ENCODE measurements around the gene PFKFB2.

PFKFB2 gene

DNA sequence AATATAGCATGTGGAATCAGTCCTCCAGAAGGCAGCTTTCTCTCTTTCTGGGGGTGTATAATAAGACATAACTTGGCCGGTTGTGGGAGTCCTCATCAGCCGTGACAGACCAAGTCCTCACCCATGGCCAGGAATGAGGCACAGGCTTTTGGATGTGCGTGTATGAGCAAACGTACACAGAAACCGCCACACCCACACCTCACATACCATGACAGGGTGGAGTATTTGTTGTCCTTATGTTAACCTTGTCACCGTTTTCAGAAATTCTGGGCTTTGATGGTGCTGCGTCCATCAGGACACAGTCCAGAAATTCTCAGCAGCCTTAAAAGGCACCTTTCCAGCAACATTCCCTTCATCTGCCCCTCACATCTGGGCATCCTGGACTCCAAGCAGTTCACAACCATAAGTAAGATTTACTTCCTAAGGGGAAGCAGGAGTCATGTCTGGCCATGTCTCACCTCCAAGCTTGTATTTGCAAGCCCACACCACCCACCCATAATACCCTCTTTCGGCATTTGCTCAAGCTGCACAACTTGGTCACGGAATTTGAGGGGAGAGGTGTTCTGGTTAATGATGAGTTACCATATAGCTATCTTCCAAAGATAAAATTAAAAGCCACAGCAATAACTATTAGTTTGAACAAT is 32.9 kb upstream of the PFKFB2 start:
- TF ChIP-seq, protein P1, sequence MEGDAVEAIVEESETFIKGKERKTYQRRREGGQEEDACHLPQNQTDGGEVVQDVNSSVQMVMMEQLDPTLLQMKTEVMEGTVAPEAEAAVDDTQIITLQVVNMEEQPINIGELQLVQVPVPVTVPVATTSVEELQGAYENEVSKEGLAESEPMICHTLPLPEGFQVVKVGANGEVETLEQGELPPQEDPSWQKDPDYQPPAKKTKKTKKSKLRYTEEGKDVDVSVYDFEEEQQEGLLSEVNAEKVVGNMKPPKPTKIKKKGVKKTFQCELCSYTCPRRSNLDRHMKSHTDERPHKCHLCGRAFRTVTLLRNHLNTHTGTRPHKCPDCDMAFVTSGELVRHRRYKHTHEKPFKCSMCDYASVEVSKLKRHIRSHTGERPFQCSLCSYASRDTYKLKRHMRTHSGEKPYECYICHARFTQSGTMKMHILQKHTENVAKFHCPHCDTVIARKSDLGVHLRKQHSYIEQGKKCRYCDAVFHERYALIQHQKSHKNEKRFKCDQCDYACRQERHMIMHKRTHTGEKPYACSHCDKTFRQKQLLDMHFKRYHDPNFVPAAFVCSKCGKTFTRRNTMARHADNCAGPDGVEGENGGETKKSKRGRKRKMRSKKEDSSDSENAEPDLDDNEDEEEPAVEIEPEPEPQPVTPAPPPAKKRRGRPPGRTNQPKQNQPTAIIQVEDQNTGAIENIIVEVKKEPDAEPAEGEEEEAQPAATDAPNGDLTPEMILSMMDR (IDR thresholded peaks at IDR 0.05; ENCODE audit: insufficient read depth, low read length, poor library complexity, severe bottlenecking) = no peak
- DNase-seq (ENCODE audit: extremely low read depth, insufficient read length) = no peak
- Histone ChIP-seq H3K4me3 (replicated peaks; ENCODE audit: low read depth, low read length) (no peak overlapping the region), H3K27me3 (replicated peaks; ENCODE audit: control insufficient read depth, insufficient read depth, low read length) (no peaks in the 10 kb centered on the region; the same call in none of the 2 replicates), H3K36me3 (ENCODE audit: control insufficient read depth, insufficient read depth, low read length) (no peaks in the 10 kb centered on the region)

DNA sequence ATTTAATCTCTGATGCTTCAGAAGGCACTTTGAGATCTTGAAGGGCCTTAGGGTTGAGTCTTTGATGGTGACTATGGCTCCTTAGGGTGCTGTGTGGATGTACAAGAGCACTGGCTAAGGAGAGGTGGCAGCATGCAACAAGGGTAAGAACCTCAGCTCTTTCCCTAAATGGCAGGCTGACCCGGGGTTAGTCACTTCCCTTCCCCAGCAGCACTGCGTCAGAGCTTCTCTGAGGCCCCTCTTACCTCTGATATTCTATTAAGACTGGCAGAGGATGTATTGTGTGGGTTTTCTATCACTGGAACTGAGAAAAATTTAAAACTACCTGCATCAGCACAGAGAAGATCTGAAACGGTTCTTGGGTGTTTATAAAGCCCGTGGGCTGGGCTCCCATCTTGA is 32.4 kb upstream of the PFKFB2 start:
- no peak for DNase-seq (ENCODE audit: extremely low read depth, insufficient read length)
- H3K4me3 ChIP-seq (replicated peaks; ENCODE audit: low read depth, low read length) = no peak overlapping the region
- H3K27me3 ChIP-seq (replicated peaks; ENCODE audit: control insufficient read depth, insufficient read depth, low read length) = no peaks in the 10 kb centered on the region; the same call in none of the 2 replicates

DNA sequence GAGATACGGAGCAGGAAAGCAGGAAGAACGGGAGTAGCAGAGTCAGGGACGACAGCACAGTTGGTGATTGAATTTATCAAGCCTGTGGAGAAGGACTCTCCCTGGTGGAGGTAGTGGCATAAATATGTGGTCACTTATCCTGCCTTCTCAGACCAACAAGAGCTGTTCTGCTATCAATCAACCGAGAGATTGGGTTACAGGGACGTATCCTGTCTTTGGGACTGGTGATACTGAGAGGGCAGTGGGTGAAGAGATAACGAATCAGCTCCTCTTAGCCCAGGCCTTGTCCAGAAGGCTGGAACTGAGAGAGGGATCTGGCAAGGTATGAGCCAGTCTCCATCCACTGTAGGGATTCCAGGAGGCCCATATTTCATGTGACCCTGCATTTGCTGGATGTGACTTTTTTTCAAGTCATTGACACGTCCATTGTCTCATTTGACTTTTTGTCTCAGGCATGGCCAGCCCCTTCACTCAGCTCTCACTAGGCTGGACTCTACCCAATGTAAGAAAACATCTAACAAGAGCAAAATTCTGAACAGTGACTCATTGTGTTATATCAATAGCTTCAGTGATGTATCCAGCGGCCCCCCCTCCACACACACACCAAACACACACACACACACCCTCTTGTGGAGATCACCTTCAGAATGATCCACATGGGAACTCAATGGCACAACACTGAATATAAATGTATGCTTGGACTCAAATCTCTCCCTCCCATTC is 31.8 kb upstream of the PFKFB2 start:
- Histone ChIP-seq H3K36me3 (ENCODE audit: control insufficient read depth, insufficient read depth, low read length) (no peaks in the 10 kb centered on the region), H3K27me3 (replicated peaks; ENCODE audit: control insufficient read depth, insufficient read depth, low read length) (no peaks in the 10 kb centered on the region; the same call in none of the 2 replicates), H3K4me3 (replicated peaks; ENCODE audit: low read depth, low read length) (no peak overlapping the region)
- TF ChIP-seq, protein P1 (IDR thresholded peaks at IDR 0.05; ENCODE audit: insufficient read depth, low read length, poor library complexity, severe bottlenecking) = no peak
- DNase-seq (ENCODE audit: extremely low read depth, insufficient read length) = no peak

More for the DNA sequence above, 32.4 kb upstream of the PFKFB2 start:
- H3K36me3 ChIP-seq (ENCODE audit: control insufficient read depth, insufficient read depth, low read length) = no peaks in the 10 kb centered on the region
- TF ChIP-seq, protein P1 (IDR thresholded peaks at IDR 0.05; ENCODE audit: insufficient read depth, low read length, poor library complexity, severe bottlenecking) = no peak

DNA sequence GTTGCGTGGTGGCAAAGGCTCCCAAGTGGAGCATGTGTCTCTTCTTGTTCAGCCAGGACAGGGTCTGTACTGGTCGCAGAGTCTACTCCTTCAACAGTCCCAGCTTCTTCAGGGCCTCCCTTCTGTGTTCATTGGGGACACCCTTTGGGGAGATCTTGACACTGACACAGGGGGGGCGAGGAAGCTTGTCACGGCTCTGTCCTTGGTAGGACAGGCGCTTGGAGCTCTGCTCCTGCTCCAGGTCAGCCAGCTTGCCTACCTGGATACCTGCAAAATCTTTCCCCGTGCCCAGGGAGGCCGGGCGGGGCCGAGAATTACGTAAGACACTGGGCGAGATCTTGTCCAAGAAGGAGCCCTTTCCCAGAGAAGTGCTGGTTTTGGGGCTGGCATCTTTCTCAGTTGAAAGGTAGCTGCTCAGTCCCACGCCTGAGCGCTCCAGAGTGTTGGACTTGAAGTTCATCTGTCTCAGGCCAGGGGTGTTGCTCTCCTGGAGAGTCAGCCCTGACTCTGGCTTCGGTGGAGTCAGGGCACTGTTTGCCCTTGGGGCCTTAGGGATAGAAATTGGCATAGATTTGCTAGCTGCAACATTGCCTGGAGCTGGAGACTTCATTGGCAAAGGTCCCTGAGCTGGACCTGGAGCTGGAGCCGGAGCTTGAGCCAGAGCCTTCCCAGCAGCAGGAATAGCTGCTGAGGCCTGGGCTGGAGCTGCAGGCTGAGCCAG is 31.0 kb upstream of the PFKFB2 start:
- no peak for DNase-seq (ENCODE audit: extremely low read depth, insufficient read length)
- Histone ChIP-seq H3K36me3 (ENCODE audit: control insufficient read depth, insufficient read depth, low read length) (no peaks in the 10 kb centered on the region), H3K27me3 (replicated peaks; ENCODE audit: control insufficient read depth, insufficient read depth, low read length) (no peaks in the 10 kb centered on the region; the same call in none of the 2 replicates), H3K4me3 (replicated peaks; ENCODE audit: low read depth, low read length) (no peak overlapping the region)
- TF ChIP-seq, protein P1 (IDR thresholded peaks at IDR 0.05; ENCODE audit: insufficient read depth, low read length, poor library complexity, severe bottlenecking) = no peak

DNA sequence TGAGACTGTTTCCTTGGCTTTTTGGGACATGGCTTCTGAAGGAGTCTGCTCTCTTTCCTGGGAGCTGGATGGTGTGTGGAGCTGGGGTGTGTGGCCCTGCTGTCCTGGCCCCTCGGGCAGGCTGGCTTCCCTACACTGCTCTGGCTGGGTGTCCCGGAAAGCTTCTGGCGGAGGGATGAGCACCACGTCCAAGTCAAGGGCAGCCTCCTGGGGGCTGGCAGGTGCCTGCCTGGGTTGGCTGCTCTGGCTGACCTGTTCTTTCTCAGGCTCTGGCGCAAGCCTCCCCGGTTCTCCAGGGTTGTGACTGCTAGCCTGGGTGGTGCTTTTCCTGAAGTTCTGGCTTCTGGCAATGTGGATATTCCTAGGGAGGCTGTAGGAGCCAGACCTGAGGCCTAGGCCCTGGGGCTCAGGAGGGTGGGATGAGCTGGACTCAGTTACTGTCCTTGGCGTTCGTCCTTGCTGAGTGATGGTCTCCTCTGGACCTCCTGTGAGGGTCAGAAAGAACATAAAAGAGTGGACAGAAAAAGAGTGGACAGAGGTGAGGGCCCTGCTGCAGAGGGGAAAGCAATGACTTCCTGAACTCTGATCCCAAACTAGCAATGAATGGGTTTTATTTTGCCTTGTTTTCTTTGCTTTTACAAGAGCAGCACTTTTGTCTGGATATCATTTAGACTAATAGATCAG is 29.9 kb upstream of the PFKFB2 start:
- DNase-seq (ENCODE audit: extremely low read depth, insufficient read length) = no peak
- Histone ChIP-seq H3K4me3 (replicated peaks; ENCODE audit: low read depth, low read length) (no peak overlapping the region), H3K27me3 (replicated peaks; ENCODE audit: control insufficient read depth, insufficient read depth, low read length) (no peaks in the 10 kb centered on the region; the same call in none of the 2 replicates), H3K36me3 (ENCODE audit: control insufficient read depth, insufficient read depth, low read length) (no peaks in the 10 kb centered on the region)
- TF ChIP-seq, protein P1 (IDR thresholded peaks at IDR 0.05; ENCODE audit: insufficient read depth, low read length, poor library complexity, severe bottlenecking) = no peak

Measured in GM06990 (cell line).